DOHH2 (cell line): ENCODE results near the gene TTBK2.
A peak's percentile ranks its signal among the peaks of the same experiment; 100 is the strongest.

ENCODE experiments used
- H3F3A ChIP-seq: fragments of 200-600 bp; sonication (generic), shearing (Covaris generic); 2 replicates; pipeline ENCODE4 v1.6.0; 2016; ENCODE audit warnings: antibody characterized with exemption, mild to moderate bottlenecking; ENCODE audit not compliant: control insufficient read depth, insufficient read depth
- H3K27ac ChIP-seq: fragments of 200-600 bp; sonication (generic); 2 replicates; pipeline ENCODE4 v1.5.1; 2014; ENCODE audit warnings: low read depth, mild to moderate bottlenecking, low read length, moderate library complexity
- H3K27me3 ChIP-seq: fragments of 200-600 bp; sonication (generic); 2 replicates; pipeline ENCODE4 v1.6.1; 2014; ENCODE audit warnings: mild to moderate bottlenecking, low read length, mixed read lengths; ENCODE audit not compliant: control insufficient read depth
- H3K36me3 ChIP-seq: fragments of 200-600 bp; sonication (generic); 2 replicates; pipeline ENCODE4 v1.6.1; 2014; ENCODE audit warnings: mild to moderate bottlenecking, low read length, moderate library complexity, mixed read lengths; ENCODE audit not compliant: control insufficient read depth
- H3K4me1 ChIP-seq: fragments of 200-600 bp; sonication (generic); 2 replicates; pipeline ENCODE4 v1.6.1; 2014; ENCODE audit warnings: mild to moderate bottlenecking, low read length, mixed read lengths; ENCODE audit not compliant: control insufficient read depth
- H3K4me2 ChIP-seq: fragments of 200-600 bp; sonication (generic); 2 replicates; pipeline ENCODE4 v1.6.0; 2014; ENCODE audit warnings: mild to moderate bottlenecking, low read length, moderate library complexity
- H3K4me3 ChIP-seq: fragments of 200-600 bp; sonication (generic); 2 replicates; pipeline ENCODE4 v1.5.1; 2014; ENCODE audit warnings: mild to moderate bottlenecking, low read length, mixed read lengths
- H3K79me2 ChIP-seq: fragments of 200-600 bp; sonication (generic); 2 replicates; pipeline ENCODE4 v1.6.1; 2014; ENCODE audit warnings: mild to moderate bottlenecking, low read length, mixed read lengths; ENCODE audit not compliant: control insufficient read depth
- H3K9me2 ChIP-seq: fragments of 200-600 bp; sonication (generic); replicated peaks from 2 replicates; pipeline ENCODE4 v1.6.1; 2014; ENCODE audit warnings: mild to moderate bottlenecking, low read length, mixed read lengths; ENCODE audit not compliant: control insufficient read depth
- H3K9me3 ChIP-seq: fragments of 200-600 bp; sonication (generic); 2 replicates; pipeline ENCODE4 v1.6.1; 2014; ENCODE audit warnings: antibody characterized with exemption, low read length, mixed read lengths; ENCODE audit not compliant: control insufficient read depth, insufficient read depth
- H4K20me1 ChIP-seq: fragments of 200-600 bp; sonication (generic); 2 replicates; pipeline ENCODE4 v1.6.0; 2014; ENCODE audit warnings: low read depth, mild to moderate bottlenecking, antibody characterized with exemption, low read length, moderate library complexity; ENCODE audit not compliant: control insufficient read depth, insufficient read depth
- EZH2phosphoT487 ChIP-seq: fragments of 200-600 bp; sonication (generic); IDR thresholded peaks from 2 replicates; pipeline ENCODE4 v1.6.1; 2017; ENCODE audit warnings: borderline replicate concordance, mild to moderate bottlenecking, antibody characterized with exemption, low read length, moderate library complexity, mixed read lengths
- TF ChIP-seq, protein P1 (sequence below): fragments of 200-600 bp; sonication (generic); IDR thresholded peaks from one replicate; pipeline ENCODE4 v1.5.1; 2014; ENCODE audit warnings: antibody characterized with exemption, mild to moderate bottlenecking, low read depth, low read length; ENCODE audit not compliant: poor library complexity, severe bottlenecking

Gene TTBK2

DNA sequence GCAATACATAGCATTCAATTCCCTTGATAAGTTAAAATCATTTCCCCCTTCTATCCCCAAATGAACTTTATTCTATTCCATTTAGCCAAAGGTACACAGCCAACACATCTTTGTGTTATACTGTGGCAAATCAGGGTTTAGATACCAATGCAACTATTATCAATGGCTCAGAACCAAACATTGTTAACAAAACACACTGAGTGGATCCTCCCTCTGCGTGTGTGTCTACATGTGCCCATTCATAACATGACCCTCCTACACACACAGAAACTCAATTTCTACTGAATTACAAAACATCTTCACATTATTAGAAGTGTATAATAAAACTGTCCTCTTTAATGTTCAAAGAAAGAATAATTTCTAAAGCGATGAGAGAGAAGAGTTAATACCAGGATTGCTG lies 1.3 kb downstream of the TTBK2 start:
- Histone ChIP-seq H3K4me2 (peak overlapping the region; percentile 100), H3K4me1 (peaks cover 65% of the 10 kb centered on the region), H3K36me3 (no peaks in the 10 kb centered on the region), H3K4me3 (peak overlapping the region; percentile 99), H3K27me3 (no peaks in the 10 kb centered on the region), H3K27ac (peak overlapping the region; percentile 40), H3K79me2 (peaks cover 61% of the 10 kb centered on the region), H3K9me2 (no peaks in the 10 kb centered on the region), H3F3A (peaks cover 23% of the 10 kb centered on the region), H3K9me3 (no peaks in the 10 kb centered on the region), H4K20me1 (0 out of 2 replicates have a peak, but pooled peaks cover 6% of the 10 kb centered on the region)
- TF ChIP-seq, protein P1, sequence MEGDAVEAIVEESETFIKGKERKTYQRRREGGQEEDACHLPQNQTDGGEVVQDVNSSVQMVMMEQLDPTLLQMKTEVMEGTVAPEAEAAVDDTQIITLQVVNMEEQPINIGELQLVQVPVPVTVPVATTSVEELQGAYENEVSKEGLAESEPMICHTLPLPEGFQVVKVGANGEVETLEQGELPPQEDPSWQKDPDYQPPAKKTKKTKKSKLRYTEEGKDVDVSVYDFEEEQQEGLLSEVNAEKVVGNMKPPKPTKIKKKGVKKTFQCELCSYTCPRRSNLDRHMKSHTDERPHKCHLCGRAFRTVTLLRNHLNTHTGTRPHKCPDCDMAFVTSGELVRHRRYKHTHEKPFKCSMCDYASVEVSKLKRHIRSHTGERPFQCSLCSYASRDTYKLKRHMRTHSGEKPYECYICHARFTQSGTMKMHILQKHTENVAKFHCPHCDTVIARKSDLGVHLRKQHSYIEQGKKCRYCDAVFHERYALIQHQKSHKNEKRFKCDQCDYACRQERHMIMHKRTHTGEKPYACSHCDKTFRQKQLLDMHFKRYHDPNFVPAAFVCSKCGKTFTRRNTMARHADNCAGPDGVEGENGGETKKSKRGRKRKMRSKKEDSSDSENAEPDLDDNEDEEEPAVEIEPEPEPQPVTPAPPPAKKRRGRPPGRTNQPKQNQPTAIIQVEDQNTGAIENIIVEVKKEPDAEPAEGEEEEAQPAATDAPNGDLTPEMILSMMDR = no peak
- no peak for TF ChIP-seq EZH2phosphoT487

DNA sequence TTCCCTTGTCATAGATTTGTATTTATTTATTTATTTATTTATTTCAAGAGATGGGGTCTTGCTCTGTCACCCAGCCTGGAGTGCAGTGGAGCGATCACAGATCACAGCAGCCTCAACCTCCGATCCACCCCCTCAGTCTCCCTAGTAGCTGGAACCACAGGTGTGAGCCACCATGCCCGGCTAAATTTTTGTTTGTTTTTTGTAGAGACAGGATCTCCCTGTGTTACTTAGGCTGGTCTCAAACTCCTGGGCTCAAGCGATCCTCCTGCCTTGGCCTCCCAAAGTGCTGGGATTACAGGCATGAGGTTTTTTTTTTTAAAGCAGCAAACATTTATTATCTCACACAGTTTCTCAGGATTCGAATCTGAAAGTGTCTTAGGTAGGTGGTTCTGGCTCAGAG lies 2.5 kb downstream of the TTBK2 start:
- Histone ChIP-seq H3K9me3 (no peaks in the 10 kb centered on the region), H3K27me3 (no peaks in the 10 kb centered on the region), H3K4me1 (peaks cover 65% of the 10 kb centered on the region), H3K36me3 (no peaks in the 10 kb centered on the region), H3K9me2 (no peaks in the 10 kb centered on the region), H3K4me2 (peak overlapping the region; percentile 100), H3K79me2 (peaks cover 66% of the 10 kb centered on the region), H3K27ac (no peak overlapping the region), H3F3A (peaks cover 21% of the 10 kb centered on the region), H3K4me3 (peak overlapping the region; percentile 99), H4K20me1 (0 out of 2 replicates have a peak, but pooled peaks cover 6% of the 10 kb centered on the region)
- no peak for TF ChIP-seq EZH2phosphoT487
- TF ChIP-seq, protein P1 = no peak

DNA sequence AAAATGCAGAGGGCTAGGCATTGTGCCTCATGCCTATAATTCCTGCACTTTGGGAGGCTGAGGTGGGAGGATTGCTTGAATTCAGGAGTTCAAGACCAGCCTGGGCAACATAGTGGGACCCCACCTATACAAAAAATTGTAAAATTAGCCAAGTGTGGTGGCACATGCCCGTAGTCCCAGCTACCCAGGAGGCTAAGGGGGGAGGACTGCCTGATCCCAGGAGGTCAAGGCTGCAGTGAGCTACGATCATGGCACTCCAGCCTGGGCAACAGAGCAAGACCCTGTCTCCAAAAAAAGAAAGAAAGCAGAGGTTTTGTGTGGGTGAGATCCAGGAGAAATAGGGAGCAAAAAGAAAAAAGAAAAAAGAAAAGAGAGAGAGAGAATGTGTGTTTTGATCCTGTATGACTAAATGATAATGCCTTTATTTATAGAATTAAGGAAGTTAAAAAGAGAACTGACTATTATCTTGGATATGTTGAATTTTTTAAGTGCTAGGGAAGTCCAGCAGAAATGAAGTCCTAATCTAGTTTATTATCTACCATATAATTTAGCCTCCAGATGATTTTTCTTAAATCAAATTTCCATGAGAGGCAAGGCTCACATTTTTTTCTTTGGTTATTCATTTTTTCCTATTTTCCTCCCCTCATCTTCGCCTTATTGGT lies 4.8 kb downstream of the TTBK2 start:
- TF ChIP-seq EZH2phosphoT487 = no peak
- TF ChIP-seq, protein P1 = no peak
- peak overlapping the region; percentile 100 for H3K4me2 ChIP-seq
- no peaks in the 10 kb centered on the region for H3K9me2 ChIP-seq
- H3K27ac ChIP-seq = no peak overlapping the region
- peaks cover 54% of the 10 kb centered on the region for H3K4me1 ChIP-seq
- no peaks in the 10 kb centered on the region for H3K27me3 ChIP-seq
- H3F3A ChIP-seq = peaks cover 21% of the 10 kb centered on the region
- H4K20me1 ChIP-seq = 0 out of 2 replicates have a peak, but pooled peaks cover 6% of the 10 kb centered on the region
- H3K36me3 ChIP-seq = no peaks in the 10 kb centered on the region
- peak overlapping the region; percentile 60 for H3K4me3 ChIP-seq
- H3K9me3 ChIP-seq = no peaks in the 10 kb centered on the region
- H3K79me2 ChIP-seq = peaks cover 82% of the 10 kb centered on the region
